T-helper 2 cell (primary cell): ENCODE results near the gene DTX4.
"Not testable (repeated sequence)": the region's sequence is repeated elsewhere in the genome, so short reads cannot be mapped to it uniquely, and the experiment has no call there.

Experiments
- DNase-seq, 5 experiments: peaks; one replicate each; pipeline versions ENCODE4 v3.0.0 to v3.0.0-alpha.2; 2012 to 2022
- total RNA-seq, 2 donors: gene quantifications; one replicate each; lab custom pipeline; 2026; lab: John Stamatoyannopoulos, UW

Gene DTX4
- total RNA-seq = 1.6 to 1.9 reads per million in 2 donors

DNA sequence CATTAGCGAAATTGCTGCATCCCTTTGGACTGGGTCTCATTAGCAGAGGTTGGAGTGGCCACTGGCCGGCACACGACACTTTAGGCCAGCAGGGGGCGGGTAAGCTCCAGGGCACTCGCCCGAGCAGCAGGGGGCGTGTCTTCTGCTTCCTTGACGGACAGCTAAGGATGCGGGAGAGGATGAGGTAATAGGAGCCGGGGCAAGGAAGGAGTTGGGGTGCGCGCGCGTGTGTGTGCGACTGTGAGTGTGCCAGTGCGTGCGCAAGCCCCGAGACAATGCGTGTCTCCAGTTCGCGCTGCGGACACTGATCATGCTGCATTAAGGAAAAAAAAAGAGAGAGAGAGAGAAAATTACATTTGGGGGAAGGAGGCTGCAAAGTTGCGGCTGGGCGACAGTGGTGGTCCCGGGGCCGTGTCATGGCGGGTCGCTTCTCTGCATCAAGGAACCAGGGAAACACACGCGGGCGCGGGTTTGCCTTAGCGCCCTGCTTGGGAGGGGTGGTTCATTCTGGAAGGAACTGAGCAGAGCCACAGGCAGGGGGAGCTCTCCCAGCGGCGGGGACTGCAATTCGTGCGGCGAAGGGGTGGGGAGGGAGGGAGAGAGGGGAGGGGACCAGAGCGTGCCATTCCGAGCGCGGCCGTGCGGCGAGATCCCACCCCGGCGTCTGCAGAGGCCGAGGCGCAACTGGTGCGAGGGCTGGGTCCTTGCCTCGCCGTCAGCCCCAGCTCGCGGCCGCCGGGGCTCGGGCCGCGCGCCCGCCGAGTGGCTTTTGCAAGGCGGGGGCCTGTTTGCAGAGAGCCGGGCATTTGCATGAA is at the start of gene DTX4:
DTX4 (plus strand) TSS at position 625 of the 815 bp plus-strand sequence. CDS start 464 bp downstream, outside the sequence.
- peak; percentile 72 to 88 (median 81) for DNase-seq

DNA sequence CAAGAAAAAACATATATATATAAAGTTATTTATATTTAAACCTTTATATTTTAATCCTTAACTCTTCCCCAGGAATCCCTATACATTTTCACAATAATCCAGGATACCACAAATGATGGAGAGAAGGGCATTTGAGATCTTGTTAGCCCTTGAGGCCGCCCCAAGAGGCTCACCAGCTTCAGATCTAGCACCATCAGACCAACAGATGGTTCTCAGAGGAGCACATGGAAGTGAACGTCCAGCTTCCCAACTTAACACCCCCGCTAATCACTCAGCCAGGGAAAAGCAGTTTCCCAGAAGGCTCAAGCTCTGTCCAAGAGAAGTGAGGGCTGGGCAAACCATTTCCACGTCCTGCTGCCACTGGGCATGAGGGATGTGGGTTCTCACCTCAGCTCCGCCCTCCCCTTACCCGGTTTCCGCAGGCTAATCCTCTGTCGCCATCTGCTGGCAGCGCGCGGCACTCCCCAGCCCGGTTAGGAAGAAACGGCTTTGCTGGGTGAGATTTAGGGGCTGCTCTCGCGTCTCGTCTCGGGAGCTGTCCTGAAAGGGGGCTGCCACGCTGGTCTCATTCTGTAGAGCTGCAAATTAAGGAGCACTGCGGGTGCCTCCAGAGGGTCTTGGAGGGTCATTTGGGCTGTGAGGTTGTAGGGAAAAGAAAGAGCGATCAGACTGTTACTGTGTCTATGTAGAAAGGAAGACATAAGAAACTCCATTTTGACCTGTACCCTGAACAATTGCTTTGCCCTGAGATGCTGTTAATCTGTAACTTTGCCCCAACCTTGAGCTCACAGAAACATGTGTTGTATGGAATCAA is 36.1 kb upstream of the DTX4 start:
- DNase-seq = peak; percentile 68 to 88 (median 78)

DNA sequence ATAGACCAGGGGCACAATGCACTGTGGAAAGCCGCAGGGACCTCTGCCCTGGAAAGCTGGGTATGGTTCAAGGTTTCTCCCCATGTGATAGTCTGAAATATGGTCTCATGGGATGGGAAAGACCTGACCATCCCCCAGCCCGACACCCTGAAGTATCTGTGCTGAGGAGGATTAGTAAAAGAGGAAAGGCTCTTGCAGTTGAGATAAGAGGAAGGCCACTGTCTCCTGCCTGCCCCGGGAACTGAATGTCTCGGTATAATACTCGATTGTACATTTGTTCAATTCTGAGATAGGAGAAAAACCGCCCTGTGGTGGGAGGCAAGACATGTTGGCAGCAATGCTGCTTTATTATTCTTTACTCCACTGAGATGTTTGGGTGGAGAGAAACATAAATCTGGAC is 35.4 kb upstream of the DTX4 start:
- not testable (repeated sequence) for DNase-seq

DNA sequence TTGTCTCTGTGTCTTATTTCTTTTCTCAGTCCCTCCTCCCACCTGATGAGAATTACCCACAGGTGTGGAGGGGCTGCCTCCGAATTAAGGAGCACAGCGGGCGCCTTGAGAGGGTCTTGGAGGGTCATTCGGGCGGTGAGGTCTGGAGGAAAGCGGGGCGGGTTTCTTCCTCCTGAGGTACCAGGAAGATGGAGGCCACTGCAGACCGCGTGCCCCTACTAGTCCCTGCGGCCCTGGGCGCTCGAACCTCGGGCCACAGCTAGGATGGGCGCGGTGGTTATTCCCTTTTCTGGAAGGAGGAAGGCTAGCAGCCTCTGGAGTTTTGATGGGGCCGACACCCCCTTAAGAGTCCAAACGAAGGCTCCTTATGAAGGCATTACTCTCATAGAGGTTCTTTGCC is 34.7 kb upstream of the DTX4 start:
- DNase-seq = no peak

DNA sequence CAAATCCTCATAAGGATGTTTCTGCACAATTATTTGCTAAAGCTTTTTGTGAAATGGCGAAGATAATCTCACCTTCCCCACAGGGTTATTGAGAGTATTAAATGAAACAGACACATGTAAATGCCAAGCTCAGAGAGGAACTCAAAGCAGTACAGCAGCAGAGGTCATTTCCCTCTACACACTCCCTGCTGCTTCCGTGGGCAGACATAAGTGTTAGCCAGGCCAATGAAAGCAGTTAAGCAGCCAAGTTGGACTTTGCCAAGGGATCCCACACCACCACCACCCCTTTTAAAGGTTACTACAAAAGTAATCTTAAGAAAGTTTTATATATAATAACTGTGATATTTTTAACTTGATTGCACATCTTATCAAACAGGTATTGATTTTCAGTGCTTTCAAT is 33.3 kb upstream of the DTX4 start:
- no peak for DNase-seq

DNA sequence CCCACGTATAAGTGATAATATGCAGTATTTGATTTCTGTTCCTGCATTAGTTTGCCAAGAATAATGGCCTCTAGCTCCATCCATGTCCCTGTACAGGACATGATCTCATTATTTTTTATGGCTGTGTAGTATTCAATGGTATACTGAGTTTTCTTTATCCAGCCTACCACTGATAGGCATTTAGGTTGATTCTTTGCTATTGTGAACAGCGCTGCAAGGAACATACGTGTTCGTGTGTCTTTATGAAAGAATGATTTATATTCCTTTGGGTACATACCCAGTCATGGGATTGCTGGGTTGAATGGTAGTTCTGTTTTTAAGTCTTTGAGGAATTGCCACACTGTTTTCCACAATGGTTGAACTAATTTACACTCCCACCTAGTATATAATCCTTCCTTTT is 30.7 kb upstream of the DTX4 start:
- DNase-seq = no peak

DNA sequence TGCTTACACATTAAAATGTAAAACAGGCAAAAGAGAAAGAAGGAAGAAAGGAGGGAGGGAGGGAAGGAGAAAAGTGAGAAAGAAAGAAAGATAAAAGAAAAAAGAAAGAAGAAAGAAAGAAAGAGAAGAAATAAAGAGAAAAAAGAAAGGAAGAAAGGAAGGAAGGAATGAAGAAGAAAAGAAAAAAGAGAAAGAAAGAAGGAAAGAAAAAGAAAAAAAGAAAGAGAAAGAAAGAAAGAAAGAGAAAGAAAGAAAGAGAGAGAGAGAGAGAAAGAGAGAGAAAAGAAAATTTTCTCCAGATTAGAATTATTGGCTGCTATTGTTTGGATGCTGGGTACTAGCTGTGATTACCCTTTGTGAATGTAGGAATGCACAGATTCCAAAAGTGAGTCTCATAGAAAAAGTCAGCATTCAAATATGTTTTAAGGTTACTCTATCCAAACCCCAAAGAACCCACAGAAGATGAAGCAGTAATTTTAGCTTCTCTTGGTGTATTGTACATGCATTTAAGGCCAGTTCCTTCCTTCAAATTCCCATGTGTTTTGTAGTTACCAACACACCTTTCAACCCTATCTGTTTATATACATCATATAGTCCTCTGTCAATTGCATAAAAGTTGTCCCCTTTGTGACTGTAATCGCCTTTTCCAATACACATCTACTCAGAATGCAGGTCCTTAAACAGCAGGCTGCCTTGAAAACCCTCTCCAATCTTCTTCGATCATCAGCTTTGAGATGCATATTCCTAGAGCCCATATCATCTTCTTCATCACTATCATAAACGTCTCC is 30.1 kb upstream of the DTX4 start:
- DNase-seq = no peak

DNA sequence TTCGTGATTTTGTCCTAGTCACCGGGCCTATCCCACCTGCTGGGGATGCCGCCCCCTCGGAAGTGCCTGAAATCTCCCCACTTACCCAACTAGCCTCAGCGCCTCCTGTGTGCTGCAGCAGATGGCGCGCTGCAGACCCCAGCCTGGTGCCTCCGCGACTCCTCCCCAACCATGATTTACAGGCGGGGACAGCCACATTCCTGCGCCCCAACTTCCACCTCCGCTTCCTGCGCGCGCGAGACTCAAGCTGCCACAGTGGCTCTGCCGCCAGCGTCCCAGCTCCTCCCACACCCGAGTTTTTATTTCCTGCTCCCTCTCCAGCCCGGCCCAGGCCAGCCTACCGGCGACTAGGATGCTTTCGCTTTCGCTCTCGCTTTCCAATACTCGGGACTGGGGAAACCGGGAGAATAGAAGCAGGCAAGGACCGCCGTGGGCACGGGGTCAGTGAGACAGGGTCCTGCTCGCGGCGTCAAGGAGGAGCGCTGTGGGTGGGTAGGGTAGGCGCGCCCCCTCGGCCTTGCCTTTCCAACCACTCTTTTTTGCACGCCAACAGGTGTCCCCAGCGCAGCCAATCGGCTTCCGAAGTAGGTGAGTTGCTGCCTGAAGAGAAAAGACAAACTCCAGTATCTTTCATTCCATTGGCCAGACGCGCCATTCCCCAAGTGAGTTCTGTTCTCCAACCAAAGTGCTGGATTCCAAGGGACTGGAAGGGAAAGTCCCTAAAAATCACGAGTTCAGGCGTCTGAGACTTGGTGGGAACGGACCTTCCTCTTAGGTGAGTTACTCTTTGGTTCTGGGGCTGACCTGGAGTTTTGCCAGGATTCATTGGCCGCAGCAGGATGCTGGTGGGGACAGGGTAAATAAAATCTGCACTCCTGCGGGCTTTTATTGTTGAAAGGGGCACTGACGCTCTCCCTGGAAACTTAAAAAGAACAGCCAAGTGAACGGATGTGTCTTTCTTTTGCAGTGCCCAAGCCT is 29.1 kb upstream of the DTX4 start, which contains the start of gene FAM111A:
FAM111A (plus strand) TSS at position 327 of the 978 bp plus-strand sequence. CDS start 6,017 bp downstream, outside the sequence.
- DNase-seq = peak; percentile 68 to 94 (median 86)

DNA sequence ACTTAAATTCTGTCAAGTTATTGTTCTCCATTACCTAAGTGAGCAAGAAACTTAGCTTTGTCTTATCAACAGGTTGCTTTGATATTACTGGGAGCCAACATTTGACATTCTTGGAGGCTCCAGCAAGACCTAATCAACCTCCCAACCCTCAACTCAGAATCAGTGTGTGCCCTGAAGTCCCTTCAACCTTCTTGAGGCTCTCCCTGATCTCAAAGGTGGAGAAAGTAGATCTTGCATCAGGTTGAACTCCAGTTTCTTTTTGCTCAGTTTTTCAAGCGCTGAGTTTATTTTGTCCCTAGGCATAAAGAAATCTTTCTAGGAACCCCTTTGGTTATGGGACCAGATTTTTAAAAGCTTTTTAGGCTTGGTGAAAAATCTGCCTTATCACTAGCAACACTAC is 27.8 kb upstream of the DTX4 start:
- DNase-seq = no peak

DNA sequence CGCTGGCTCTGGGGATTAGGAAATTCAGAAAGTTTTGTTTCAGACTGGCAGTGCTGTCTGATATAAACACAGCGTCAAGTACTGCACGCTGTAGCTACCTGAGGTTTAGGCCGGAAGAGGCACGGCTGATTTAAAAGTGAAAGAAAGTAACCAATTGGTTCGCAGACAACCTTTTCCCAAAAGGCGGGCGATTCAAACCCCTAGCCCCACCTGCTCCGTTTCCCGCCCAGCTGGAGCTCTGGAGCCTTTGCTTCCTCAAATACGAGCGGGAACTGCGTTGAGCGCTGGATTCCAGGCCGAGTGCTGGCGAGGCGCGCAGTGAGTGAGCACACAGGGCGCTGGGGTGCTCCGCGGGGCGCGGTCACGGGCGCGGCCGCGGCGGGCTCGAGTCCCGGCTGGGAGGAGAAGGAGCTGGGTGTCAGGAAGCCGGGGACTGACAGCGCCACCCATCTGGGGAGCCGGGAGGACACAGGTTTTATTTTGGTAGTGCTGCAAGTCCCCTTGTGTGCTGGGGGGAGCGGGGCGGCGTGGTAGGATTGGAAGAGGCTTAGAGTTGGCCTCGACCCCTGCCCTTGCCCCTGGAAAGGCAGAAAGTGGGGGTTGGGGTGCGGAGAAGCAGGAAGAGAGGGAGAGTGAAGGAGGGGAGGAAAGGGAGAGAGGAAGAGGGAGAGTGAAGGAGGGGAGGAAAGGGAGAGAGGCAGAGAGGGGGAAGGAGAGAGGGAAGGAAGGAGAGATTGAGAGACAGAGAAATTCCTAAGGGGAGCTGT is 27.2 kb upstream of the DTX4 start:
- DNase-seq = peak; percentile 27 to 94 (median 58)

DNA sequence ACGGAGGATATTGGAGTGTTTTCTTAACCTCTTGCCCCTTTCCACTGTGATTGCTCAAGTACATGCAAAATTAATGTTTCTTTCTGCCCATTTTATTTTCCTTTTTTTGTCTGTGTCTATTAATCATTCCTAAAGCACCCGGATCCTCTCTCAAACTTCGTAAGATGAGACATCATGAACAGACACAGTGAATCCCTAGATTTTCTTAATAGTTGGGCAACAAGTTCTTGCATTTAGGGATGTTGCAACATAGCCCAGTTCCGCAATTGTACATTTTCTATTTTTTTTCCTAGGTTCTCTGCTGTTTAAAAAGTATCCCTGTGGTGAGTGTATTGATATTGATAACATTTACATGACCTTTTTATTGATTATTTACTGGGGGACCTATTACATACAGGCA is 26.4 kb upstream of the DTX4 start:
- no peak for DNase-seq

DNA sequence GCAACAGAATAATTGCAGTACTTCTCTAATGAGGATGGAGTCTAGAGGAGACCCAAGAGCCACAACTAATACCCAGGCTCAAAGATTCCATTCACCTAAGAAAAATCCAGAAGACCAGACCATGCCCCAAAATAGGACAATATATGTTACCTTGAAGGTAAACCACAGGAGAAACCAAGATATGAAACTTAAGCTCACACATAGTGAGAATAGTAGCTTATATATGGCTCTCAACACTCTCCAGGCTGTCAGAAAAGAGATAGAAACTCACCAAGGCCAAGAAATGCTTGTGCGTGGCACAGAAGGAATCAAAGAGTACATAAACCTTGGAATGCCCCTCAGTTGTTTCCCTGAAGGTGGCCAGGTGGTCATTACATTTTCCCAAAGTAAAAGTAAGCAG is 20.2 kb upstream of the DTX4 start:
- no peak for DNase-seq

DNA sequence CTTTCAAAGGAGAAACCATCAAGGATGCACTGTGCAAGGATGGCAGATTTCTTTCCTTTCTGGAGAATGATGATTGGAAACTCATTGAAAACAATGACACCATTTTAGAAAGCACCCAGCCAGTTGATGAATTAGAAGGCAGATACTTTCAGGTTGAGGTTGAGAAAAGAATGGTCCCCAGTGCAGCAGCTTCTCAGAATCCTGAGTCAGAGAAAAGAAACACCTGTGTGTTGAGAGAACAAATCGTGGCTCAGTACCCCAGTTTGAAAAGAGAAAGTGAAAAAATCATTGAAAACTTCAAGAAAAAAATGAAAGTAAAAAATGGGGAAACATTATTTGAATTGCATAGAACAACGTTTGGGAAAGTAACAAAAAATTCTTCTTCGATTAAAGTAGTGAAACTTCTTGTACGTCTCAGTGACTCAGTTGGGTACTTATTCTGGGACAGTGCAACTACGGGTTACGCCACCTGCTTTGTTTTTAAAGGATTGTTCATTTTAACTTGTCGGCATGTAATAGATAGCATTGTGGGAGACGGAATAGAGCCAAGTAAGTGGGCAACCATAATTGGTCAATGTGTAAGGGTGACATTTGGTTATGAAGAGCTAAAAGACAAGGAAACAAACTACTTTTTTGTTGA is 19.5 kb upstream of the DTX4 start:
- peak in 1 of 5 experiments; percentile 45 for DNase-seq

DNA sequence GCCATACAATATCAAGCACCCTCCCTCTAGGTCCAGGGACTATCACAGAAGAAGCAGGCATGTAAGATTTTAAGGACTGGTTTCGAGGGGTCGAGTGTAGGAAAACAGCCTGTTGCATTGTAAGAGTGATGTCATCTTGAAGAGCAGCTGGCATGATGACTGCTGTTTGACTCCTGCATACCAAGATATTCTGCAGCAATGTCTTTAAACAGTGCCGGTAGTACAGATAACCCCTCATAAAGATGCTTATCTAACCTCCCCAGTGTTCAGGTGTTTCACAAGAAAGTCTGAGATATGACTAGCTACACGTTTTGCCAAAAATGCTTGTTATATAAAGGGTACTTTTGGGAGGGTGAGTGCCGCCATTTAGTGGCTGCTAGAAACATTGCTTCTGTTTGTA is 17.3 kb upstream of the DTX4 start:
- DNase-seq = peak in 1 of 5 experiments; percentile 36

DNA sequence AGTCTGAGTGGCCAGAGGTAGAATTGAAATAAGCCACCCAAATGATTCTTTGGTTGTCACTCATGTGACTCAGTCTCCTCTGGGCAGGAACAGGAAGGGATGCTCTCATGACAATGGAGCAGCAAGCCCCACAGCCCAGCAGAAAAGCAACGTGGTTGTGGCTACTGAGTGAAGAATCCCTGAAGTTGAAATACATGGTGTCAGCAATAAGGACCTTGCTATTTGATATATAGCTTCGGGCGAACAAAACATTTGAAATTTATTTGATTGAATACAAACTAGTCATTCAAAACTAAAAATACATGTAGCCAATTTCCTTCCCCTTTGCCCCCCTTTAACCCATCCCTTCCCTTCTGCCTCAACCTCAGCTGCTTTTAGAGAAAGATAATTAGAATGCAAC is 14.5 kb upstream of the DTX4 start:
- DNase-seq = no peak

DNA sequence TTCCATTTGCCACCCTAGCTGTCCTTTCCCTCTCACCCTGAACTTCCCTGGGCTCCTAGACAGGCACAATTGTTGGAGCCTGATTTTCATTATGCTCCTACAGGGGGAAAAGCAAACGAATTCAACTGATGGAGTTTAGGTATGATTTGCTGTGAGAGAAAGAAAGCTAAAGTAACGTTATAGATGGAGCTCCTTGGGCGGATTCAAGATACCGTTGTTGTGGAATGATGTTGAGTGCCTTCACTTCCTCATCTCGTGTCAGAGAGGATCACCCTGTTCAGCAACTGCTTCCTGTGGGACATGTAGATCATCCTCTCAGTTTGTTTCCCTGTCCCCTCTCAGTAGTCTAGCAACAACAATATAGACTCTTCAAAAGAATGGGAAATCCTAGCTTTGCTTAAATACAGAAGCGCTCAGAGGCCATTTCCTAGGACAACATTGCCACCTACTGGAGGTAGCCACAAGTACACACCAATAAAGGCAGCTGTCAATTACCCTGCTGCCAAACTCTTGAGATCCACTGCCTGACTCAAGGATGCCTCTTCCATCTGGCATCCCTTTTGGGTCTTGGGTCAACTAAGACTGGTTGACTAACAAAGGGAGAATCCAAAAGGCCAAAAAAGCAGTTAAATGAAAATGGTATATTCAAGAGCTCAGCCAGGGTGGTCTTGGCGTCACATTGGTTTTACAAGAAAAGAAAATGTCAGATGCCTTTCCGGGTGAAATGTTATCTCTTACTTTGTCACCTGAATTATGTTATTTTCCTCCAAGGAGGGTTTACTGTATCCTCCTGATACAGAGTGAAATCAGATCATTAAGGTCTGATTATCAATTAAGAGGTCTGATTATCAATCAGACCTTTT is 13.5 kb upstream of the DTX4 start:
- peak in 4 of 5 experiments; percentile 36 to 75 (median 40) for DNase-seq

DNA sequence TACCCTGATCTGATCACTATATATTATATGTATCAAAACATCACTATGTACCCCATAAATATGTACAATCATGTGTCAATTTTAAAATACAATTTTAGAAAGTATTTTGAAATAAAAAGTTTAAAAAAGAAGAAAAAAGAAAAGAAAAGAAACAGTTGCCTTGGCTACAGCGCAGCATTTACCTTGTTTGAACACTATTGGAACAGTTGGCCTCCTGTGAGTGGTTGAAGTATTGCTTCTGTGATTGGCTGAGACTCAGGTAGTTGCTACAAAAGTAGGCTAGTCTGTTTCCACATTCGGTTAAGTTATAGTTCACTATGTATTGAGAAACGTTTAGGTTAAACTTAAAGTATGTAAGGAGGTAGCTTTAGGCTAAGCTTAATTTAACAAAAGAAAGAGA is 7.9 kb upstream of the DTX4 start:
- no peak for DNase-seq

DNA sequence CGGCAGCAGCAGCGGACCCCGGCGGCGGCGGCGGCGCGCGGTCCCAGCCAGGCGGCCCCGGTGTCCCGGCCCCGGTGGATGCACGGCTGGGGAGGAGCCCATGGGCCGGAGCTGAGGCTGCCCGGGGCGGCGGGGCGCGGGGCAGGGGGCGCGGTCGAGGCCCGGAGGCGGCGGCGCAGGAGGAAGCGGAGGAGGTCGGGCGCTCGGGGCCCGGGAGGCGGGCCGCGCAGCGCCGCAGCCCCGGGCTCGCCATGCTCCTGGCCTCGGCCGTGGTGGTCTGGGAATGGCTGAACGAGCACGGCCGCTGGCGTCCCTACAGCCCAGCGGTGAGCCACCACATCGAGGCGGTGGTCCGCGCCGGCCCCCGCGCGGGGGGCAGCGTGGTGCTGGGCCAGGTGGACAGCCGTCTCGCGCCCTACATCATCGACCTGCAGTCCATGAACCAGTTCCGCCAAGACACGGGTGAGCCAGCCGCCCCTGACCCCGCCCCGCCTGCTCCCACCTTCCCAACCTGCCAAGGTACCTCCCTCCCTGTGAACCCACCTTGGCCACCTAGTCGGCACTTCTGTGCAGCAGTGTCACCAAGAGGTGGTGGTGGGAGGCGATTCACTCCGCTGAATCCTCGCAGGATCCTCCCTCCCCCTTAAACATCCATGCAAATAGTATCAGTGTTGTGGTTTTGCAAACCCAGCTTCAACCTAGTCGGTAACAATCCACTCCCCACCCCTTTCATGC is 580 bp downstream of the DTX4 start:
- peak in 1 of 5 experiments; percentile 9 for DNase-seq
